ENCODE measurements around the gene ANP32E. TPM values are rescaled to one million over a fixed set of nuclear protein-coding genes. Genes with fewer than 3 reads are reported as not detected.
A peak's percentile ranks its signal among the peaks of the same experiment; 100 is the strongest.

Gene ANP32E
- total and polyA plus RNA-seq, 9 of the 15 experiments (the other 6 are each of a cell fraction or from before 2014, with no cell fraction given) = 60.4 to 197 (median 104) TPM

GRCh38 chr1:150176593-150176992, 59.3 kb downstream of the ANP32E start:
- Histone ChIP-seq H3K79me2 (ENCODE audit: control insufficient read depth, insufficient read depth, low read length) (no peaks in the 10 kb centered on the region), H3K4me1 (replicated peaks in 1 of 2; ENCODE audit: control insufficient read depth in 2 of 2, insufficient read depth in 2 of 2, low read length in 2 of 2) (peaks cover 0 to 6% of the 10 kb centered on the region in 2 experiments; a peak in 3 of 5 replicates), H3K36me3 (ENCODE audit: control insufficient read depth, insufficient read depth, low read length) (no peaks in the 10 kb centered on the region), H3K9ac (ENCODE audit: insufficient read depth in 1 of 2, low read depth in 2 of 2, low read length in 2 of 2) (no peak overlapping the region), H2AFZ (ENCODE audit: low read depth, low read length) (no peak overlapping the region), H3K4me2 (ENCODE audit: insufficient read depth, low read length) (no peak overlapping the region), H3K9me1 (ENCODE audit: control insufficient read depth, insufficient read depth, low read length) (no peaks in the 10 kb centered on the region), H4K20me1 (replicated peaks; ENCODE audit: control insufficient read depth, insufficient read depth, low read length) (no peaks in the 10 kb centered on the region), H3K27me3 (ENCODE audit: control insufficient read depth in 2 of 2, insufficient read depth in 2 of 2, low read length in 2 of 2) (no peaks in the 10 kb centered on the region), H3K4me3 (no peak overlapping the region), H3K27ac (ENCODE audit: extremely low read depth, low read depth, low read length) (no peak overlapping the region), H3K9me3 (replicated peaks; ENCODE audit: control insufficient read depth, insufficient read depth, low read depth, low read length) (no peaks in the 10 kb centered on the region)
- ChIA-PET CTCF (ENCODE audit: low intra/inter-chr PET ratio) (no interaction called here), POLR2A (interaction anchor here (1.2 kb wide), 1 partner anchor 11 kb away, joined by 3 read pairs; no protein-coding TSS in a partner anchor)
- TF ChIP-seq EP400 (IDR thresholded peaks at IDR 0.05) (no peak), CEBPB (tag; IDR thresholded peaks at IDR 0.05) (peak; percentile 49)
- 92% methylated on average over 3 of the region's 3 CpGs for WGBS (ENCODE audit: insufficient coverage, low coverage, missing lambda C conversion rate)
- no peak for ATAC-seq
- no peak for FAIRE-seq
- in situ Hi-C loops (cut with MboI) (no loop called here), intact Hi-C loops (cut with micrococcal nuclease) (no loop called here)
- no TSS peak for BruUV-seq (replicated peaks)
- no peak for DNase-seq (ENCODE audit: extremely low read depth in 1 of 4, low spot score in 3 of 4)

DNA sequence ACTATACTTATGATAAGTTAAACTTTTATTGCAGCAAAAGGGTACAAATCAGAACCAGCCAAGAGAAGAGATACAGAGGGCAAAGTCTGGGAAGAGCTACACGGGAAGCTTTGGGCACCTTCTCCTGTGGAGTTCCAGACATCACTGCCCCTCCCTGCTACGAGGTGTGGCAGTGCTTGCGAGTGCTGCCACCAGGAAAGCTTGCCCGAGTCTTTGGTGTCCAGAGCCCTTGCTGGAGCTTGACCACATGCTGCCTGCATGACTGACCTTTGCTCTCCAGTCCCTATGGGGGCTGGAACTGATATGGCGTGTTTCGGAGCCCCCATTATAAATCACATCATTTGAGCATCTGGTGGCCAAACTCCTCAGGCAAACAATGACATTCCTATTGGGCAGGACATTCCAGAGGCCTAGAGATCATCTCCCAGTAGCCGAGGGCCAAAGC, 62.7 kb downstream of the ANP32E start:
- in situ Hi-C loops (cut with MboI) = no loop called here
- WGBS (ENCODE audit: insufficient coverage, low coverage, missing lambda C conversion rate) = 50% methylated on average over 6 of the region's 7 CpGs
- H3K9ac ChIP-seq (ENCODE audit: insufficient read depth in 1 of 2, low read depth in 2 of 2, low read length in 2 of 2) = no peak overlapping the region
- no peaks in the 10 kb centered on the region for H3K79me2 ChIP-seq (ENCODE audit: control insufficient read depth, insufficient read depth, low read length)
- no peak overlapping the region for H2AFZ ChIP-seq (ENCODE audit: low read depth, low read length)
- H3K36me3 ChIP-seq (ENCODE audit: control insufficient read depth, insufficient read depth, low read length) = no peaks in the 10 kb centered on the region
- H3K4me2 ChIP-seq (ENCODE audit: insufficient read depth, low read length) = no peak overlapping the region
- H3K9me3 ChIP-seq (replicated peaks; ENCODE audit: control insufficient read depth, insufficient read depth, low read depth, low read length) = no peaks in the 10 kb centered on the region
- H3K9me1 ChIP-seq (ENCODE audit: control insufficient read depth, insufficient read depth, low read length) = no peaks in the 10 kb centered on the region
- ChIA-PET CTCF (ENCODE audit: low intra/inter-chr PET ratio) (no interaction called here), POLR2A (no interaction called here)
- no peaks in the 10 kb centered on the region for H3K27me3 ChIP-seq (ENCODE audit: control insufficient read depth in 2 of 2, insufficient read depth in 2 of 2, low read length in 2 of 2)
- H3K27ac ChIP-seq (ENCODE audit: extremely low read depth, low read depth, low read length) = no peak overlapping the region
- no peak overlapping the region for H3K4me3 ChIP-seq
- ATAC-seq (no peak), DNase-seq (ENCODE audit: extremely low read depth in 1 of 4, low spot score in 3 of 4) (no peak), FAIRE-seq (no peak)
- peaks cover 0 to 6% of the 10 kb centered on the region in 2 experiments; a peak in 3 of 5 replicates for H3K4me1 ChIP-seq (replicated peaks in 1 of 2; ENCODE audit: control insufficient read depth in 2 of 2, insufficient read depth in 2 of 2, low read length in 2 of 2)
- H4K20me1 ChIP-seq (replicated peaks; ENCODE audit: control insufficient read depth, insufficient read depth, low read length) = no peaks in the 10 kb centered on the region
- TF ChIP-seq YY1 (IDR thresholded peaks at IDR 0.05; ENCODE audit: borderline replicate concordance in 1 of 3, control insufficient read depth in 1 of 3, extremely low read depth in 1 of 3, insufficient read depth in 3 of 3, insufficient read length in 1 of 3, insufficient replicate concordance in 2 of 3, low read depth in 1 of 3, low read length in 2 of 3) (no peak), FOSL1 (tag; conservative IDR thresholded peaks at IDR 0.05) (no peak), SREBF2 (CRISPR knock-in tag; IDR thresholded peaks at IDR 0.05) (no peak), ZBED1 (IDR thresholded peaks at IDR 0.05) (no peak), SIN3B (IDR thresholded peaks at IDR 0.05; ENCODE audit: low read depth) (no peak), BCOR (IDR thresholded peaks at IDR 0.05) (no peak), GATA2 (CRISPR knock-in tag; IDR thresholded peaks at IDR 0.05) (no peak), RFX5 (IDR thresholded peaks at IDR 0.05; ENCODE audit: low read depth, low read length) (no peak), ASH1L (IDR thresholded peaks at IDR 0.05; ENCODE audit: borderline replicate concordance, low read depth, partially characterized antibody) (no peak)
- BruUV-seq (replicated peaks) = no TSS peak
- intact Hi-C loops (cut with micrococcal nuclease) = no loop called here

Data from K562 (cell line).